ENCODE results near the gene NKX2-4. TPM values are rescaled to one million over a fixed set of nuclear protein-coding genes. Genes with fewer than 3 reads are reported as not detected.
"Not testable (repeated sequence)": the region's sequence is repeated elsewhere in the genome, so short reads cannot be mapped to it uniquely, and the experiment has no call there.

The NKX2-4 gene
- total RNA-seq: not detected in 2 replicates

GRCh38 chr20:21397341-21398108 lies at the start of gene NKX2-4:
NKX2-4 (minus strand) TSS chr20:21397526; CDS start chr20:21397399, 127 bp downstream.
- DNase-seq (ENCODE audit: low read depth): no peak

DNA sequence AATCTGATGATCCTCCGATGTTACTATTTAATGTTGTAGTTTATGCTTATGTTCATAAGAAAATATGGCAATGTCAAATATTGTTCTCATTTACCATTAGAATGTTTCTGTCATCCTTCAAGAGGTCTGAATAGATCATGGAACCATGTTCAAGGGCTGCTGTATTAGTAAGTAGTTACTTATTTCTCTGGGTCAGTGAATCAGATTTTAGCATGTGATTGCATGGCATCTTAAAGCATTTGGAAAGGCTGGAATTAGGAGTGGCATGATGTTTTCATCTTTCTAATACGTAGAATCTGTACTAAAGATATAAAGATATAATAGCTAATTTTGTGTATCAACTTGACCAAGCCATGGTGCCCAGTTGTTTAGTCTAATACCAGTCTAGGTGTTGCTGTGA lies 40.5 kb upstream of the NKX2-4 start:
- peak; percentile 74 for DNase-seq (ENCODE audit: low read depth)

DNA sequence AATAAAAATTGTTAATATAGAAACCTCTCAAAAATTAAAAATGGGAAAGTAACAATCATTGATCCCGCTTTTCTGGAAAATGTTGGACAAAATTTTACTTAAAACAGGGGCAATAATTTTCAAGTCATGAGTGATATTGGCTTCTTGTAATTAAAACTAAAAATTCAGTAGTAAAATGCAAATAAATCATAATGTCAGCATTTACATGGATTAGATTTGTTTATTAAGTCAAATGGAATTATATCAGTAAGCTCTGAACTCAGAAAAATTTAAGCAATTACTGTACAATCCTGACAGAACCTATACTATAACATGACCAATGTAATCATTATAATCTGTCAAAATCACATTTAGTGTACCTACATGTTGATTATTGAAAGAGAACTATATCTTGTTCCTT lies 39.9 kb upstream of the NKX2-4 start:
- no peak for DNase-seq (ENCODE audit: low read depth)

GRCh38 chr20:21436205-21436604 lies 38.9 kb upstream of the NKX2-4 start:
- DNase-seq (ENCODE audit: low read depth): peak; percentile 99

GRCh38 chr20:21435576-21435975 lies 38.2 kb upstream of the NKX2-4 start:
- DNase-seq (ENCODE audit: low read depth): peak; percentile 59

DNA sequence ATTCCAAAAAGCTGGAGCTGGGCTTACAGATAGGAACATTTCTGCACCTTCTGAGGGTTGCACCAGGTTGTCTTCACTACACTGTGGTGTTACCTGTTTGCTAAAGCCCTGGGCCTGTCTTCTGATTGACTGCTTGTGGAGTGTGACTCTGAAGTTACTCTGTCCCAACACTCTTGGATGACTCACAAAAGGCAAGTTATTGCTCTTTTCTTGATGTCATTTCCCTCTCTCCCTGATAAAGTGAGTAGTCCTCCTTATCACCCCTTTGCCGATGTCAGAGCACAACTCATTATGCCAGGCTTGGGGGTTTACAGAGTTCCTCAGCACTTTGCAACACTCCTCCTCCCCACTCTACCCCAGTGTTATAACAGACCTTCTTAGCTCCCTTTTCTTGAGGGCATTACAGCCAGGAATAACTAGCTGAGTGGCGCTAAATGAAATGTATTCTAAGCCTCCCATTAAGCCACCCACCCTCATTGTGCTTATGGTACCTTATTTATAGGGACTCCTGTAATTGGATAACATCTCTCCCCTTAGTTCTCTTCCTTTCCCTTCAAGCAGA lies 36.1 kb upstream of the NKX2-4 start:
- peak; percentile 80 for DNase-seq (ENCODE audit: low read depth)

- DNase-seq (ENCODE audit: low read depth): no peak
These were observed 35.6 kb upstream of the NKX2-4 start for GRCh38 chr20:21432911-21433310.

GRCh38 chr20:21430020-21430419 lies 32.7 kb upstream of the NKX2-4 start:
- DNase-seq (ENCODE audit: low read depth): peak; percentile 86

GRCh38 chr20:21424846-21425245 lies 27.5 kb upstream of the NKX2-4 start:
- no peak for DNase-seq (ENCODE audit: low read depth)

DNA sequence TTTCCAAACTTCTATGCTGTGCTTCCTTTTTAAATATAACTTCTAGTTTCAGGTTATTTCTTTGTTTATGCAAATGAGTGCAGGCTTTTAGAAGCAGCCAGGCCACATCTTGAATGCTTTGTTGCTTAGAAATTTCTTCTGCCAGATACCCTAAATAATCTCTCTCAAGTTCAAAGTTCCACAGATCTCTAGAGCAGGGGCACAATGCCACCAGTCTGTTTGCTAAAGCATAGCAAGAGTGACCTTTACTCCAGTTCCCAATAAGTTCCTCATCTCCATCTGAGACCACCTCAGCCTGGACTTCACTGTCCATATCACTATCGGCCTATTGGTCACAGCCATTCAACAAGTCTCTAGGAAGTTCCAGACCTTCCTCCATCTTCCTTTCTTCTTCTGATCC lies 26.4 kb upstream of the NKX2-4 start:
- DNase-seq (ENCODE audit: low read depth): not testable (repeated sequence)

DNA sequence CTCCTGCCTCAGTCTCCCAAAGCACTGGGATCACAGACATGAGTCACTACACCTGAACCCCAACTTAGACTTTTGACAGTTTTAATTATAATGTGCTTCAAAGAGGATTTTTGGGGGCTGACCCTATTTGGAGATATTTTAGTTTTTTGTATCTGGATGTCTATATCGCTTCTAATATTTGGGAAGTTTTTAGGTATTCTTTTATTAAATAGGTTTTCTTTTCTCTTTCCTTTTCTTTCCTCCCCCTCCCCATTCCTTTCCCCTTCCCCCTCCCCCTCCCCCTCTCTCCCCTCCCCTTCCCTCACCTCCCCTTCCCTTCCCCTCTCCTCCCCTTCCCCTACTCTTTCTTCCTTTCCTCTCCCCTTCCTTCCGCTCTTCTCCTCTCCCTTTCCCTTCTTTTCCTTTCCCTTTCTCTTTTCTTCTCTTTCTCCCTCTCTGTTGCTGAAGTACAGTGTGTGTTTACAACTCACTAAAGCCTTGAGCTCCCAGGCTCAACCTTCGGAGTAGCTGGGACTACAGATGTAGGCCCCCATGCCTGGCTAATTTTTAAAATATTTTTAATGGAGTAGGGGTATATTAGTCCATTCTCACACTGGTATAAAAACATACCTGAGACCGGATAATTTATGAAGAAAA lies 24.4 kb upstream of the NKX2-4 start:
- no peak for DNase-seq (ENCODE audit: low read depth)

DNA sequence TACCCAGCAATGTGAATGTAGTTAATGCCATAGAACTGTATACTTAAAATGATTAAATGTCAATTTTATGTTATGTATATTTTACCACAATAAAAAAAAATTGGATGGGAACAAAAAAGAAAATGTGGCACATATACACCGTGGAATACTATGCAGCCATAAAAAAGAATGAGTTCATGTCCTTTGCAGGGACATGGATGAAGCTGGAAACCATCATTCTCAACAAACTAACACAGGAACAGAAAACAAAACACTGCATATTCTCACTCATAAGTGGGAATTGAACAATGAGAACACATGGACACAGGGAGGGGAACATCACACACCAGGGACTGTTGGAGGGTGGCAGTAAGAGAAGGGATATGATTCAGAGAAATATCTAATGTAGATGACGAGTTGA lies 21.8 kb upstream of the NKX2-4 start:
- not testable (repeated sequence) for DNase-seq (ENCODE audit: low read depth)

GRCh38 chr20:21413996-21414395 lies 16.7 kb upstream of the NKX2-4 start:
- not testable (repeated sequence) for DNase-seq (ENCODE audit: low read depth)

- DNase-seq (ENCODE audit: low read depth): no peak
These were observed 14.4 kb upstream of the NKX2-4 start for GRCh38 chr20:21411725-21412124.

- DNase-seq (ENCODE audit: low read depth): no peak
These were observed 1.7 kb upstream of the NKX2-4 start for GRCh38 chr20:21399005-21399475.

DNA sequence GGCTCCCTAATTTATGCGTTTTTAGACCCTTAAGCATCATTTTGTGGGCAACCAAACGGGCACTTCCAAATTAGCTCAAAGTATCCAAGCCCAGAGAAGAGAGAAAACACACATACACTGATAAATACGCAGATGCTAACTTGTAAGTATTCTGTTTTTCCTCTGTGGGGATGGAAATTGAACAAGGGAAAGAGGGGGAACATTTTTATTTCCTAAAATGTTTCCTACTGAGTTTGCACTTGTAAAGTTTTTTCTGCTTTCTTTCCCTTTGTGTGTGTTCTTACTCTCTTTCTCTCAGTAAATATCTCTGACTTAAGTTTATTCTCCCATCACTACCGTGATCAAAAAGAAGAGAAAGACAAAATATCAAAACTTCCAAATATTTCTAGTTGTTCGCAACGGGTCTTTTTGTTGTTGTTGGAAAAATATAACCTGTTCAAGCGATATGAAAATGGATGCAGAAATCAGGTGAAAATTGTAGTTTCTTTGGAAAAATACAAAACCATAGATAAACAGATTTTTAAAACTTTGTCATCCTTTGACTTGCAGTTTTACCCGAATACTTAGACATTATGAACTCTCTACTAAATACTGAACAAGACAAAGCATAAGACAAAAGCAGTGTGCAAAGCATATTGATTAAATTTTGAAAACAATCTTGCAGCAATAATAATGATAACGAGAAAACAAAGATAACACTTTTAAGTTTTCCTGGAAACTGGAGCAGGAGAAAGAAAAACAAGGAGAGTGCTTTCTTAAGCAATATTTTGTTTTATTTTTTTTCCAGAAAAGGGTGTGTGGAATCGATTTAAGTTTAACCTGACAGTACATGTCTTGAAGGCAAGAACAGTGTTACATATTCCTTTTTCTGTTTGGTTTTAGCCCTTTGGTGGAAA lies 1.0 kb upstream of the NKX2-4 start:
- DNase-seq (ENCODE audit: low read depth): no peak

DNA sequence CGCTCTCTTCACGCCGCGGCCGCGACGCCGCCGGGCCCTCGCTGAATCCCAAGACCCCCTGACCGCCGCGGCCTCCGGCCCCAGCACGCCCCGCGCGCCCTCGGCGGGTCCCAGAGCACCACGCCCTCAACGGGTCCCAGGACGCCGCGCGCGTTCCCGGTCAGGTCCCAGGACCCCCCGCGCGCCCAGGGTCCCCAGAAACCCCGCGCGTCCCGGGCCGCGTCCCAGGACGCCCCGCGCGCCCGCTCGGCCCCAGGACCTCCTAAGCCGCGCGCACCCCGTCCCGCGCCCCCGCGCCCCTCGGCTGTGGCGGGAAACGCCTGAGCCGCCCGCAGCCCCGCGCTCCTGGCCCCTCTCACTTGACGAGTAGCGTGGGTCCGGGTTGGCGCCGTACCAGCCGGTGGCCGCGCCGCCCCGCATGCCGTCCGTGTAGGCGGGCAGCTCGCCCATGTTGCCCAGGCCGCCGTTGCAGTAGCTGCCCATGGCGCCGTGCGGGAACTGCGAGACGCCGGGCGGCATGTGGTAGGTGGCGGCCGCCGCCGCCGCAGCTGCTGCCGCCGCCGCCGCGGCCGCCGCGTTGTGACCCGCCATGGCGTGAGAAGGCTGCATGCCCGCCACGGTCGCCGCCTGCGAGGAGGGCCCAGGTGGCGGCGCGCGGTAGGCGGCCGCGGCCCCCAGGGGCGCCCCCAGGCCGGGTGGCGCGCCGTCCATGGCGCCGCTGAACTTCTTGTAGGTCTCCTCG lies 556 bp downstream of the NKX2-4 start:
- no peak for DNase-seq (ENCODE audit: low read depth)

- DNase-seq (ENCODE audit: low read depth): no peak
These were observed 1.4 kb downstream of the NKX2-4 start for GRCh38 chr20:21395666-21396598.

- no peak for DNase-seq (ENCODE audit: low read depth)
These were observed 2.2 kb downstream of the NKX2-4 start for GRCh38 chr20:21395051-21395665.

- DNase-seq (ENCODE audit: low read depth): no peak
These were observed 2.8 kb downstream of the NKX2-4 start for GRCh38 chr20:21394551-21394950.

Data from renal cortical epithelial cell (primary cell).